ENCODE data around the gene RNF217. TPM values are rescaled to one million over a fixed set of nuclear protein-coding genes. Genes with fewer than 3 reads are reported as not detected.

The RNF217 gene
- total and polyA plus RNA-seq, 2 of the 8 experiments (the other 6 are each of a cell fraction or from before 2014, with no cell fraction given), result 2.0 to 8.9 TPM

DNA sequence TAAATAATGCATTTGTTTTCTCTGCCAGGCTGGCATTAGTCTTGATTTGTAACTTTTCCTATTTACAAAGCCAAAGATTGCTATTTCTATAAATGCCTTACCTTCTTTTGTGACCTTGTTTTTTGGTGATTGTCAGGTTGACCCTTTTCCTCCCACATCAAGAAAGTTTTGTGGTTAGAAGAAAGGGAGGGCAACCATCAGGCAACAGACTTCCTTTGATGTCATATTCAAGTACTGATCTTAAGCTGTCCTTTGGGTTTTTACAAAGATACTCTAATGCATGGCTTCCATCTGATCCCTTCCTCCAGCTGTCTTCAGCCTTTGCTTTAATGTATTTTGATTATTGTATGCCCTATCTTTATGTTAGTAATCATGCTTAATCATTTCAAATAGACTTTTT lies 23.9 kb downstream of the RNF217 start:
- H4K5ac ChIP-seq (ENCODE audit: insufficient read length, low read depth, low read length), result no peak overlapping the region
- ChIA-PET CTCF (ENCODE audit: partially characterized antibody) (no interaction called here), POLR2A (ENCODE audit: partially characterized antibody) (no interaction called here)
- H3K4me3 ChIP-seq (ENCODE audit: extremely low read depth in 1 of 4, insufficient read depth in 2 of 4, low read depth in 3 of 4, low read length in 4 of 4), result no peak overlapping the region
- H3K9ac ChIP-seq (replicated peaks in 1 of 4; ENCODE audit: extremely low read depth in 1 of 4, low read depth in 3 of 4, low read length in 3 of 4), result no peak overlapping the region
- peaks cover 0 to 6% (median 1%) of the 10 kb centered on the region in 4 experiments; a peak in 2 of 7 replicates for H3K4me1 ChIP-seq (replicated peaks in 1 of 4; ENCODE audit: control insufficient read depth in 3 of 4, insufficient read depth in 4 of 4, low read length in 3 of 4)
- H3K36me3 ChIP-seq (ENCODE audit: control insufficient read depth in 2 of 4, insufficient read depth in 4 of 4, low read length in 3 of 4), result no peaks in the 10 kb centered on the region
- H2BK120ac ChIP-seq (replicated peaks; ENCODE audit: low read depth, low read length), result no peak overlapping the region
- no peak overlapping the region for H4K91ac ChIP-seq (replicated peaks; ENCODE audit: insufficient read length, low read length)
- no peaks in the 10 kb centered on the region for H4K20me1 ChIP-seq (replicated peaks in 1 of 2; ENCODE audit: control insufficient read depth in 1 of 2, insufficient read depth in 2 of 2, low read length in 2 of 2)
- H3K56ac ChIP-seq (replicated peaks; ENCODE audit: insufficient read length, low read depth, low read length), result no peak overlapping the region
- no peak overlapping the region for H4K8ac ChIP-seq (ENCODE audit: extremely low read depth, insufficient read depth, low read length)
- no peak overlapping the region for H3K4me2 ChIP-seq (ENCODE audit: insufficient read depth in 1 of 2, low read depth in 2 of 2, low read length in 2 of 2)
- H2BK20ac ChIP-seq (ENCODE audit: low read length), result no peak overlapping the region
- no peak overlapping the region for H2BK15ac ChIP-seq (ENCODE audit: low read length)
- no peaks in the 10 kb centered on the region; the same call in 1 of the 2 replicates for H3K79me1 ChIP-seq (ENCODE audit: low read depth, low read length)
- H2AK5ac ChIP-seq (ENCODE audit: low read depth, low read length), result no peak overlapping the region
- no peaks in the 10 kb centered on the region for H3K79me2 ChIP-seq (ENCODE audit: control insufficient read depth in 1 of 2, insufficient read depth in 2 of 2, low read length in 2 of 2)
- no peak overlapping the region for H3K23ac ChIP-seq (ENCODE audit: insufficient read length)
- H2BK12ac ChIP-seq (ENCODE audit: low read depth, low read length), result no peak overlapping the region
- H3K18ac ChIP-seq (ENCODE audit: extremely low read depth, low read length), result no peak overlapping the region
- H3K23me2 ChIP-seq (ENCODE audit: low read depth, low read length), result no peaks in the 10 kb centered on the region
- no peak overlapping the region for H2BK5ac ChIP-seq (ENCODE audit: low read depth, low read length)
- no peak overlapping the region for H3K14ac ChIP-seq (ENCODE audit: insufficient read length)
- no peak overlapping the region for H3K27ac ChIP-seq (ENCODE audit: low read depth, low read length)
- 0 out of 4 replicates have a peak, but pooled peaks cover 0 to 3% of the 10 kb centered on the region in 2 experiments for H3K9me3 ChIP-seq (ENCODE audit: insufficient read depth in 2 of 2, low read depth in 1 of 2, low read length in 1 of 2)
- H2AFZ ChIP-seq (ENCODE audit: low read length), result no peak overlapping the region
- no peaks in the 10 kb centered on the region for H3K27me3 ChIP-seq (replicated peaks in 1 of 4; ENCODE audit: control insufficient read depth in 3 of 4, extremely low read depth in 1 of 4, insufficient read depth in 3 of 4, low read length in 3 of 4)
- DNase-seq (ENCODE audit: low read depth in 1 of 2, low spot score in 2 of 2) (no peak), FAIRE-seq (no peak)
- H3K4ac ChIP-seq (replicated peaks; ENCODE audit: insufficient read length, low read depth, low read length), result no peak overlapping the region
- no peak for TF ChIP-seq JUN (IDR thresholded peaks at IDR 0.05; ENCODE audit: low read depth, low read length)
- TF ChIP-seq TAF1 (IDR thresholded peaks at IDR 0.05; ENCODE audit: low read depth, low read length), result no peak
- no peak for TF ChIP-seq TEAD4 (IDR thresholded peaks at IDR 0.05; ENCODE audit: low read depth, low read length)
- no peak for TF ChIP-seq BACH1 (IDR thresholded peaks at IDR 0.05; ENCODE audit: low read length)
- TF ChIP-seq RXRA (IDR thresholded peaks at IDR 0.05; ENCODE audit: insufficient read depth, low read depth, low read length), result no peak
- no peak for TF ChIP-seq CBX5 (IDR thresholded peaks at IDR 0.05; ENCODE audit: low read depth, low read length)
- no peak for TF ChIP-seq CEBPB (IDR thresholded peaks at IDR 0.05; ENCODE audit: low read depth, low read length)
- TF ChIP-seq ATF3 (IDR thresholded peaks at IDR 0.05; ENCODE audit: insufficient read depth, low read depth, low read length), result no peak
- no peak for TF ChIP-seq RNF2 (IDR thresholded peaks at IDR 0.05; ENCODE audit: borderline replicate concordance, low read depth, low read length, missing control alignments, poor library complexity, severe bottlenecking)
- no peak for TF ChIP-seq SIRT6 (IDR thresholded peaks at IDR 0.05; ENCODE audit: low read length)
- TF ChIP-seq ZNF274 (IDR thresholded peaks at IDR 0.05; ENCODE audit: borderline replicate concordance, extremely low read depth, low read length), result no peak
- no peak for TF ChIP-seq CREB1 (IDR thresholded peaks at IDR 0.05)
- no peak for TF ChIP-seq SP4 (IDR thresholded peaks at IDR 0.05; ENCODE audit: low read length)
- TF ChIP-seq PHF8 (conservative IDR thresholded peaks at IDR 0.05; ENCODE audit: low read depth, low read length), result no peak
- no peak for TF ChIP-seq TBP (IDR thresholded peaks at IDR 0.05; ENCODE audit: low read depth, low read length)
- TF ChIP-seq SIN3A (conservative IDR thresholded peaks at IDR 0.05 in 1 of 2, IDR thresholded peaks at IDR 0.05 in 1 of 2; ENCODE audit: low read depth in 1 of 2, low read length in 2 of 2), result no peak

All from H1 (cell line).